CD4-positive, alpha-beta T cell treated with Interleukin-15 for 4 hours (primary cell): ENCODE results near the gene XXYLT1.
"Not testable (repeated sequence)": the region's sequence is repeated elsewhere in the genome, so short reads cannot be mapped to it uniquely, and the experiment has no call there.

Experiments
- DNase-seq: peaks from one replicate; pipeline ENCODE4 v3.0.0-alpha.2; 2020; ENCODE audit warnings: low spot score

Gene XXYLT1

DNA sequence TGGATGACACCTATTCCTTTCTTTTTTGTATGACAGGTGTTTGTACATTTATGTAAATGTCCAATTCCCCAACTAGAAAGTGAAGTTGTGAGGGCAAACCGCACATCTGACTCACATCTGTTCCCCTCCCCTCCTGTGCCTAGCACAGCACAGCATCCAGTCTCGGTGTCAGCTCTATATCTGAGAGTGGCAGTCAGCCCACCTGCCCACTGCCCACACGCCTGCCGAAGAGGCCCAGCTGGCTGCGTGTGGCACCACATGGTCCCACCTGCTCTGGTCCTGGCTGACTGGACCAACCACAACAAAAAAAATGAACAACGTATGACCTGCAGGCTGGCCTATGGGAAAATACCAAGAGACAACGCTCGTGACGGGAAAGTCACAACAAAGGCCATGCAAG, 62.8 kb downstream of the XXYLT1 start:
- DNase-seq: no peak

DNA sequence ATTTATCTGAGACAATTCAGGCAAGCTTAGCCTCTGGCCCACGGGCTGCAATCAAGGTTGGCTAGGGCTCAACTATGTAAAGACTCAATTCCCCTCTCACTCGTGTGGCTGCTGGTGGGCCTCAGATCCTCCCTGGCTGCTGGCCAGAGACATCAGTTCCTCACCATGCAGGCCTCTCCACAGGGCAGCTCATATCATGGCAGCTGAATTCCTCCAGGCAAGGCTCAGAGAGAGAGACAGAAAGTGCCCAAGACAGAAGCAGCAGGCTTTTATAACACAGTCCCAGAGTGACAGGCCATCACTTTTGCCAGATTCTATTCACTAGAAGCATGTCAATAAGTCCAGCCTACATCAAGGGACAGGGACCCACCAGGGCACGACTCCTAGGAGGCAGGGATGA, 63.2 kb downstream of the XXYLT1 start:
- DNase-seq: no peak

DNA sequence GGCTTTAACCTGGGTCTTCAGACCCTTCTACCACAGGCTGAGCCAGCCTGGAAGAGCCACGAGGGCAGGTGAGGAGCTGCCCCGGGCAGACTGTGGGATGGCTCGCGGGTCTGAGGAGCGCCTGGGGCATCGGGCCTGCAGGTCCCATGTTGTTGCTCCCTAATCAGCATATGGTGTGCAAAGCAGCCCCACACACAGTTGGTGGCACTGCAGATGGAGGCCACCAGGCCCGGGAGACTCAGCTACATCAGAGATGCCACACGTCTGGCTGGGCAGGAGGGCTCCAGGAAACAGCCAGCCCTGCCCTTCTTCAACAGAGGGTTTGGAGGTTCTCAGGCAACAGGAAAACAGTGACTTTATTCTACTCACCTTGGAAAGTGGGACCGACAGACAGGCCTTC, 63.9 kb downstream of the XXYLT1 start:
- no peak for DNase-seq

DNA sequence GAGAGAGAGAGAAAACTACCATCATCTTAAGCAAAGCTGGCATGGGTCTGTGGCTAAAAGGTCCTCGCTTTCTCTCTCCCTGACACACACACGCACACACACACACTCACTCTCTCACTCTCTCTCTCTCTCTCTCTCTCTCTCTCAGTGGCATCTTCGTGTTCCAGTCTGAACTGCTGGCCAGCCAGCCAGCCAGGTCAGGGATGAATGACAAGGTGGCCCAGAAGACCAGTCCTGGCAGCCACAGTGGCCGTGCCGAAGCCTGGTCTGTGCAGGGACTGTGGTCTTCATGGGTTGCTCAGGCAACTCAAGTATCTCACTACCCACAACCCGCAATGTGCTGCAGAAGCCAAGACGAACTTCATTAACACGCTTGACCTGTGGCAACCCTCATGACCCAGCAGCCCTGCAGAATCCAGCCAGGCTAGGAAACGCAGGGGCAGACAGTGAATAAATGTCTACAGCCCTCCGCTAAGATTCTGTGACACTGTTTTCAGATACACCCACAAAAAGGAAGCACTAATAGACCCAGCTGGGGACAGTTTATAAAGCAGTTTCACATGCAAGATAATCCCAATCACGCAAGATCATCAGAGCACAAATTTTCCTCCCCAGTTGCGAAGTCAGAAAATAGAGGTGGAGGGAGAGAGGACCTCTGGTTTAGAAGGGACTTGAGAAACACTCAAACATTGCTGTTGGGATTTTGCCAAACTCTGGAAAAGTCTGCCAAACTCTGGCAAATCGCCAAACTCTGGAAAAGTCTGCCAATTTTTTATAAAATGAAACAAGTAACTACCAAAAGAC, 66.4 kb downstream of the XXYLT1 start:
- DNase-seq: no peak

DNA sequence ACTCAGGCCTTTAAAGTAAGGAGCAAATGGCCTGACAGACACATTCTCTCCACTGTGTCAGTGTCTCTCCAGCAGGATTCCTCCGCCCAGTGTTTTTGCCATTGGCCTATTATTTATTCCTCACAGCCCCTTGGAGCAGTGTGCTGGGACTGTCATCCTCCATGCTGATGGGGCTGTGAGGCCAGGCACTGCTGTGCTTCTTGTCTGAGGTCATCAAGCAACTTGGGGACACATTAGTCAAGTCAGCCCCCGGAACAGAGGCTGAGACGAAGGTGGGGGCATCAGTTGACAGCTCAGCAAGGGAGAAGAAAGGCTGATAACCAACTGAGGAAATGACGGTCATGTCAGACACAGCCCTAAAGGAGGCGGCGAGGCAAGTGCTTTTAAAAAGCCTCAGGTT, 67.4 kb downstream of the XXYLT1 start:
- no peak for DNase-seq

DNA sequence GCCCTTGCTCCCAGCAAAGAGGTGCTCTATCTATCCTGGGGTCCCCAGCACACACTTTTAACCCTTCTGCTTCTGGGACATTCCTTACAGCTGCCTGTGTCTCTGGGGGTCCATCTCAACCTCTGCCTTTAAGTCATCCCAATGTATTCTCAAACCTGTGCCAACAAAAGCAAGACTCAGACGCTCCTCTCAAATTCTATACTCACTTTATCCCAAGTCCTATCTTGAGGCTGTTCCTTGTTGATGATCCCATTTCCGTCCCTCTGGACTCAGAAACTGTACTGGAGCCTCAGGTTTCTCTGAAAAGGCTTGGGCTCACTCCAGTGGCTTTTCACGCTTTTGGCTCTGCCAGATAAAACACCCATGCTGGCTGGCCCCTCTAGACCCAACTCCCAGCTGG, 69.7 kb downstream of the XXYLT1 start:
- no peak for DNase-seq

DNA sequence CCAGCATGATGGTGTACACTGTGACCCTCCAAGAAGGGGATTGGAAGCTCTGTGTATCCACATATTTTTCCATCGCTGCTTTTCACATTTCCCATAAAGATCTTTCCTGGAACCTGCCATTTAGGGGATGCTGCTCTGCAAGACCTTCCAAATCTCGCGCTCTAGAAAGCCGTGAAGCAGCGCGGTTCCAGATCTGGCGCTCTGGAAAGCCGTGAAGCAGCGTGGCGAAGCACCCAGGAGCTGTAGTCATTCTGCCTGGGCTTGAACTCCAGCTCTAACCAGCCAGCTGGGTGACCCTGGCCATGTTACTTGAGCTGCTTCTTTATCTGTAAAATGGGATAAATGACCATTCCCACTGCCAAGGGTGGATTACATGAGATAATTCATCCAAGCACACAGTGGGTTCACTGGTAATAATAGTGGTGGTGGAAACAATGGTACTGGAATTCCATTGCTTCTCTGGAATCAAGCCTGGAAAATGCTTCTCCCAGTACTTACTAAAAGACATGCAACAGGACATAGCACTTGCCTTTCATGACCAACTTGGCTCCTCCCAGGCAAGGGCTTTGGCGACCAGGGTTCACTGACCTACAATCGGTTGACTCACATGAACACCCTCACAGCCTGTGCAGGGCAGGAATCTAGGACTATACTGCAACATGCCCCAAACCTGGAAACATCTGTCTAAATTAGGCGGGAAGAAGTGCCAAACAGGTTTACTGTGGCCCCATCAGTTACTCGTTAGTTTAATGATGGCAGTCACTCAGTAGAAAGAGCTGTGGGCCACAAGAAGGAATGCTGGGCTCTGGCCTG, 70.7 kb downstream of the XXYLT1 start:
- no peak for DNase-seq

DNA sequence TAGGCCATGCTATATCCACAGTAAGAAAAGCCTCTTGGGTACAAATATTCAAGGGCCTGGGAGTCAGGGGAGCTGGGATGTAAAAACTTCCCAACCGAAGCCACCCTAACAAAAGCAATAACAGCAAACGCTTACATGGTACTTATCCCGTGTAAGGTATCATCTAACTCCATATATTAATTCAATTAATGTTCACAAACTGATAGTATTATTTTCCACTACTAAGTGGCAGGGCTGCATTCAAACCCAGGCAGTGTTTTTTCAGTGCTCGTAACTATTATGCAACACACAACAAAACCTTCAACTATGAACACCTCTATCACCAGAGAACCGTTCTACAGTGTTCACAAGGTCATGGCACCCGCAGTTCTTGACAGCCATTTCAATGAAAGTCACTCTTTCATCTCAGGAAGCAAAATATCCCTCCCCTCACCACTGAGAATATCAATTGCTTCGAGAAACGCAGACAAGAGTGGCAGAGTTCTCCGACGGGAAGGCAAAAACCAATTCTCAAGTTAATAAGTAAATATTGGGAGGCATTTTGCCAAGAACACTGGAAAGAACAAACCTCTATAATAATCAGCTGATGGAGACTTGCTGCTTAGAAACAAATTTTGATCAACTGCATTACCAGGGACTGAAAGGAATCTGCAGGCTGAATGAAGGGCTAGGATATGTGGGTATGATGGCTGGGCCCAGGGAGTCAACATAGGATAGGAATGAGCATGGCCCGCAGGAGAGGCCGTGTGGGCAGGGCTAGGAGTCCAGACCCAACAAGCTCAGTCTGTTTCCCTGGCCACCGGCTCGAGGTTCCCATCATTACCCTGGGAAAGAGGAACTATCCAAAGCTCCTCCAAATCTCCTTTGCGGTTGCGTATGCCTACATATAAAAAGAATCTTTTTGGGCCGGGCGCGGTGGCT, 72.3 kb downstream of the XXYLT1 start:
- DNase-seq: no peak

DNA sequence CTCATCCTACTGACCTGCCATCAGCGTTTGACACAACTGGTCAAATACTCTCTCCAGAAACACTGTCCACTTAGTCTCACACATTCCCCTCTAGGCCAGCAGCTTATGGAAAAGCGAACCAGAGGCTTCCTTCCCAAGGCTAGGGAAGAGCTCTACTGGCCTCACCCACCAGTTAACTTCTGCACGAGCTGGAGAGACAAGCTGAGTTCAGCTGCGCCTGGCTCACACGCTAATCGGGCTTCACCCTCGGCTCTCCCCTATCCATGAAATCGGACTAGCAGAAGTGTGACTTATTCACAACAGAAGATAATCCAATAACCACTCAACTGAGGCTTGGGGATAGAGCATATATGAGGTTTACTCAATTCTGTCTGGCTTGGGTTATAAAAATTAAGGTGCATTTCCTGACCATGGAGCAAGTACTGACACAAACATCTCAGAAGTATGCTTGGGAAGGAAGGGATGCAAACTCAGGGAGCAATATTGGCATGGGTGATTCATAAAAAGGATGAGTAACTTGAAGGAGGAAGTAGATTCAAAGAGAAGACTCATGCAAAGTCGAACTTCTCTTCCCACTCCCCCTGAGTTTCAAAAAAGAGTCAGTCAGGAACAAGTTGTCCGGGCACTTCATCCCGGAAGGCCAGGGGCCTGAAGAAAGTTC, 73.1 kb downstream of the XXYLT1 start:
- DNase-seq: no peak

DNA sequence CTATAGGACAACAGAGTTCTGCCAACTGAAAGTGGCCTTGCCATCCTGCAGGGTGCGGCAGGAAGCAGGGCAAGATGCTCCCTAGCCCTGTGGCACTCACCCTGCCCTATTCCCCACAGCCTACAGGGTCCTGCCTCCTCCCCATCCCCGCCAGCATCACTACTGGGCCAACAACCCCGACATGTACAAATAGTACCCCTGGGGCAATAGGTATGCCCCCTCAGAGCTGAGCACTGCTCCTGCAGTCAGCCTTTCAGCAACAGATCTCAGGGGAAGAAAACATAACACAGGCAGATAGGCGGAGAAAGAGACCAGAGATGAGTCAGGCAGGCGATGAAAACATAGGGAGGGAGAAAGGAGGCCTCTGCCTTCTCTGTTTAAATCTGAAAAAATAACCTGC, 74.7 kb downstream of the XXYLT1 start:
- no peak for DNase-seq

DNA sequence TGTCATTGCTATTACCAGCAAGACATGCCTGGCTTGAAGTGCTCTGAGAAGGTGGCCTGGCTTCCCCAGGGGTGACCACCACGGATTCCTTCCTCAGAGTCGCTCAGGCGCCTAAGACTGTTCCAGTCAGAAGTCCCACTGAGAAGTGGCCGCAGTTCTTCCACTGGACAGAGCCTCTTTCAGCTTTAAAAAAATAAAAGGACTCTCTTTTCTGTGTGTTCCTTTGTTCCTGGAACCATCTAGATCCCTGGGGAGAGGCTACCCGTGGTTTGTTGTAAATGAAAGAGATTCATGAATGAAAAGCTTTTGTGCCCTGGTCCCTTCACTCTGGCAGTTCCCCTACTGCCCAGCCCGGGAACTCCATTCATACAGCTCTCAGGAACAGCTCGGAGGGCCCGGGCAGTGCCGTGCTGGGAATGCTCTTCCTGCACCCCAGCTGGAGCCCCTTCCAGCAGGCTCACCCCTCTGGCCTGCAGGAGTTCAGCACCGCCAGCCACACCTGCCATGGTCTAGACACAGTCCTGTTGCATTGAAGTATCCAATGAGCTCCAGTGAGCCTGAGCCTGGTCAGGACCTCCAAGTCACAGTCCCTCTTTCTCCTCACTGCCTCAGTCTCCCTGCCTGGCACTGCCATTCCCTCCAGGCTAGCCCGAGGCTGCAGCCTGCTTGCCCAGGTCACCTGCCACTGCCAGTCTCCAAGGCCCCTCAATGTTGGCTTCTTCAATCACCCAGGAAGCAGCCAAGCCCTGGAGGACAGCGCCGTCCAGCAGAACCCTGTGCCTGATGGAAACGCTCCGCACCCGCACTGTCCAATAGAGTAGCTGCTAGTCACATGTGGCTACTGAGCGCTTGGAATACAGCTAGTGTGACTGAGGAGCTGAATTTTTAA, 75.4 kb downstream of the XXYLT1 start:
- DNase-seq: no peak

DNA sequence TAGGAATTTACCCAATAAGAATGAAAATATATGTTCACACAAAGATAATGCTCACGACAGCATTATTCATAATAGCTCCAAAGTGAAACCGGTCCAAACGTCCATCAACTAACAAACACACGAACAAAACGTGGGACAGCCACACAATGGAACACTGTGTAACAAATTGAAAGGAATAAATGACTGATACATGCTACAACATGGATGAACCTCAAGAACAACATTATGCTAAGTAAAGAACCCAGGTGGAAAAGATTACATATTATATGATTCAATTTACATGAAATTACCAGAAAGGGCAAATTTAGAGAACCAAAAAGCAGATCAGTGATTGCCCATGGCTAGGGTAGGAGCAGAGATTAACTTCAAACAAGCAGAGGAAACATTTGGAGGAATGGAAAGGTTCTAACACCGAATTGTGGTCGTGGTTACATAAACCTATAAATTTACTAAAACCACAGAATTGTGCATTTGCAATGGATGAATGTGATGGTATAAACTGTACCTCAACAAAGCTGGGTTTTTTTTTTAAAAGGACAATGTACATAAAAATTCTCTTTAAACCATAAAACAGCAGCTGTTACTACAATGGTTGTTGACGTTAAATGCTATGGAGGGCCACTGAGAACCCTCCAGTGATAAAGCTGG, 76.3 kb downstream of the XXYLT1 start:
- DNase-seq: no peak

DNA sequence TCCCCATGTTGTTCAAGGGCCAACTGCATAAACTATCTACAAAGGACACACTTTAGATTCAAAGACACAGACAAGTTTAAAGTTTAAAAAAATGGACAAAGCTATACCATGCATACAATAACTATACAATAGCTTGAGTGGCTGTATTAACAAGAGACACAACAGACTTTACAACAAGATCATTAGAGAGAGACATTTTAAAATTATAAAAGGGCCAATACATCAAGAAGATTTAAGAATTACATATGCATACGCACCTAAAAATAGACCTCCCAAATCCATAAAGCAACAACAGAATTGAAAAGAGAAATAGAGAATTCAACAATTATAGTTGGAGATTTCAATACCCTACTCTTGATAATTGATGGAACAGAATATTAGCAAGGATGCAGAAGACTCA, 79.4 kb downstream of the XXYLT1 start:
- DNase-seq: no peak

DNA sequence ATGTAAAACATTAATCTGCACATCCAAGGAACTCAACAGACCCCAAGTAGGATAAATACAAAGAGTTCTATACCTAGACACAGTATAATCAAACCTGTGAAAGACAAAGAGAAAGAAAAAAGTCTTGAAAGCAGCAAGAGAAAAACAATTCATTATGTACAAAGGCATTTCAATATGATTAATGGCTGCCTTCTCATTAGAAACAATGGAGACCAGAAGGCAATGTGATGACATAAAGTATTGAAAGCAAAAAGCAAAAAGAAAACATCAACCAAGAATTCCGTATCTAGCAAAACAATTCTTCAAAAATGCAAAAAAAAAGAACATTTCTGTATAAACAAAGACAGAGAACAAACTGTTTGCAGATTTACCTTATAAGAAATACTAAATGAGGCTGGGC, 81.1 kb downstream of the XXYLT1 start:
- no peak for DNase-seq

DNA sequence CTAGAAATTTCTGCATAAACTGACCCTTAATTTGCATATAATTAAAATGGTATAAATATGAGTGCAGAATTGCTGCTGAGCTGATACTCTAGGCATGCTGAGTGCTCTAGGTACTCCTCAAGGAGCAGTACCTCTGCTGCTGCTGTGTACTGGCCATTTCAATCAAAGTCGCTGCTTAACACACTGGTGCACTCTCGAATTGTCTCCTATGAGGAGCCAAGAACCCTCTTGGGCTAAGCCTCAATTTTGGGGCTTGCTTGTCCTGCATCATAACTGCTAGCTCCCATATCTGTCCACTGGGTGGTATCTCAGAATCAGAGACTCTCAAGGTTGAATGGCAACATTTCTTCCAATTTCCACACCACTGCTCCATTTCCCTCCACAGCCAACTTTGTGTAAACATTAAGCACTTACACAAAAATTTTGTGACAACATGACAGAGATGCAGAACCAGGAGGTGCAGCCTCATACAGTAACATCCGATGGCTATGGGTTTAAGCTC, 82.5 kb downstream of the XXYLT1 start:
- no peak for DNase-seq

DNA sequence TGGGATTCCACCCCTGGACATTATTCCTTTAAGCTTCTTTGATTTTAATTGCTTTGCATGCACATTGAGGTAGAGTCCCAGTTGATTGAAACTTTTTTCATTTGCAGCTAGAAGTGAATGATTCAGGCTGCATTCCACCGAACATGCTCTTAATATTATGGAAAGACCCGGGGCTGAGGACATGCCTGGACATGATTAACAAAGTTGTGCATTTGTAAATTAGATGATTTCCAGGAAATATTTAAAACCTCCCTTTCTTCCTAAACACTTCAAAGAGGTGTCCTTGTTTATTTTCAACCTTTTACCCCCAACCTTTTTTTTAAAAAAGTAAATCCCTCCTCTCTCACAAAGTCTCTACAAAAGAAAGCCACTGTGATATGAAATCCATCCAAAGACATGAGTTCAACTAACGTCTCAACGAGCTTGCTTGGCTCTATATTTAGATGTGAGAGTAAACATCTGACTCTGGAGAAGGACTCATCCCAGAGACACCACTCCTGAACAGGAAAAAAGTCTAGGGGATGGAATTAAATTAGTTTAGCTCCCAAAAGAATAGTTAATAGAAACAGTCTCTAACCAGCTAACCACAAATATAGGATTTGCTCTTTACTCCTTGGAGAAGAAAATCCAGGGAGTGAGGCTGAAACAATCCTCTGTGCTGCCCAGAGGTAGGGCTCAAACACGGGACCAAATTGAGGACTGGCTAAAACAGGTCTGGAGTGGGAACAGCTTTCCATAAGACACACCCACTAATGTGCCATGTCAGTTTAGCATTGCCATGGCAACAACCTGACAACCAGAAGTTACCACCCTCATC, 83.1 kb downstream of the XXYLT1 start:
- DNase-seq: no peak

DNA sequence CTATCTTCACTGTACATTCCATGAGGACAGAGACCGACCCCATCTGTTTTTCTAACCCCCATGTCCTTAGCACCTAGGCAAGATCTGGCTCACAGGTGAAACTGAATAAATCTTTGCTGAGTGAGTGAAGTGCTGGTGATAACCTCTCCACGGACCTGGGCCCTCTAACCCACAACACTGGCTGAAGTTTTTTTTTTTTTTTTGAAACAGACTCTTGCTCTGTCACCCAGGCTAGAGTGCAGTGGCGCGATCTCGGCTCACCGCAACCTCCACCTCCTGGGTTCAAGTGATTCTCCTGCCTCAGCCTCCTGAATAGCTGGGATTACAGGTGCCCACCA, 84.3 kb downstream of the XXYLT1 start:
- not testable (repeated sequence) for DNase-seq

DNA sequence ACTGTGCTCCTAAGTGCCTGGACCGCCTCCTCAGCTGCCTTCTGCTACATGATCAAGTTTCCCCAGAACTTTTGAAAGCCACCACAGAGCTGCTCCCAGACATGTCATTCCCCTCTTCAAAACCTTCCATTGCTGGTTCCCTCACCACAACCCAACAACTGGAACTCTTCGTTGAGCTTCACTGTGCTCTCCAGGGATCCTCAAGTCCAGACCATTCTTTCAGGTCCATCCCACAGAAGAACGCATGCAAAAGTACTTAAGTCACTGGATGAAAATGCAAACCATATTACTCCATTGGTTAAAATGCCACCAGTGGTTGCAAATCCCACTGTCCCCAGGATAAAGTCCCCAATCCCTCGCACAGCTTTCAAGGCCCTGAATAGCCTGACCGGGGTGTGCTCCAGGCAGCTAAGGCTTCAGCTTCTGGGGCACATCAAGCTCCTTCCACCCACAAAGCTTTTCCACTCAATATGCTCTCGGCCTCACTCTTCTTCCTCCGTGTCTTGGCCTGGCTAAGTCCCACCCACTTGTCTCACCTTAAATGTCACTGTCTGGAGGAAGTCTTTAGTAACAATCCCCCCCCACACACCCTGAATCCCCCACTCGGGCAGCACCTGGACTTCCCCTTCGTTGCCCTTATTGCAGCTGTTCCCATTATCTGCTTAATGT, 84.8 kb downstream of the XXYLT1 start:
- no peak for DNase-seq

DNA sequence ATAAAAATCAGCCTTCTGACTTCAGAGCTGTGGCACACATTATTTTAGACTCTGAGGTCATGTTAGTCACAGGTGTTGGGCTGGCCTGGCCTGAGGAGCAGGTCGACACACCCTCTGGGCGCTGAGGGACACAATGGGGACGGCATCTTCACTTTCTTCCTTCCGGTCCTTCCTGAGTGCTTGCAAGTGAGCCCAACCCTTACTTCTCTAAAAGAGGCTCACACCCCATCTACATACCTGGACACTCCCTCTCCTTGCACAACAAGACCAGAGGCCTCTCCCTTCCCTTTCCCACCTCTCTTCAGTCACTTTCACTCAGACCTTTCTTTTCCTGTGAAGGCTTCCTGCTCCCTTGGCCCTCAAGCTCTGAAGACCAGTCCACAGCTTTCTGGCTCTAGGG, 85.4 kb downstream of the XXYLT1 start:
- no peak for DNase-seq
